ENCODE data around the gene CBLIF.
"Not testable (repeated sequence)": the region's sequence is repeated elsewhere in the genome, so short reads cannot be mapped to it uniquely, and the experiment has no call there.

Gene CBLIF

DNA sequence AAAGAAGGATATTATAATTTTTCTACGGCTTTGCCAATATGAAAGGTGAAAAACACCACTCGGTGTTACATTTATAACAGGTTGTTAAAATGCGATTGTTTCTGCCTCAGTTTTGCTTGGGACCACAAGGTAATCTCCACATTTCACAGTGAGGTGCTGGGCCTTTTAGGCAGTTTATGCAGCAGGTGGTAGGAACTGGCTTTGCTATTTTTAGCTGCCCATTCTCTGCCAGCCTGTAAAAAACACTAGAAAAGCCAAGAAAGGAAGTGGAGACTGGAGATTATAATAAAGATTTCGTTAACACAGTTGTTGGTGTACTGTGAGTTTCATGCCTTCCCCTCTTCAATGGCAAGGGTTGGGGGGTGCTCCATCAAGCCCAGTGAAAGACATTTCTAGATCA lies 26.7 kb downstream of the CBLIF start:
- no peak for TF ChIP-seq CTCF (IDR thresholded peaks at IDR 0.05; ENCODE audit: low read depth, low read length)
- DNase-seq (ENCODE audit: extremely low read depth, low read depth) = no peak

DNA sequence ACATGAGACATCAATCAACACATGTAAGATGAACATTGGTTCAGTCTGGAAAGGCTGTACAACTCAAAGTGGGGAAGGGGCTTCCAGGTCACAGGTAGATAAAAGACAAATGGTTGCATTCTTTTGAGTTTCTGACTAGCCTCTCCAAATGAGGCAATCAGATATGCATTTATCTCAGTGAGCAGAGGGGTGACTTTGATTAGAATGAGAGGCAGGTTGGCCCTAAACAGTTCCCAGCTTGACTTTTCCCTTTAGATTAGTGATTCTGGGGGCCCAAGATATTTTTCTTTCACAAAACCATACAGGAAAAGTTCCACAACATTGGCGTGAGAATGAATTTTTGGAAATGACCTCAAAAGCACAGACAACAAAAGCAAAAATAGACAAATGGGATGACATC lies 28.9 kb downstream of the CBLIF start:
- not testable (repeated sequence) for DNase-seq (ENCODE audit: extremely low read depth, low read depth)

DNA sequence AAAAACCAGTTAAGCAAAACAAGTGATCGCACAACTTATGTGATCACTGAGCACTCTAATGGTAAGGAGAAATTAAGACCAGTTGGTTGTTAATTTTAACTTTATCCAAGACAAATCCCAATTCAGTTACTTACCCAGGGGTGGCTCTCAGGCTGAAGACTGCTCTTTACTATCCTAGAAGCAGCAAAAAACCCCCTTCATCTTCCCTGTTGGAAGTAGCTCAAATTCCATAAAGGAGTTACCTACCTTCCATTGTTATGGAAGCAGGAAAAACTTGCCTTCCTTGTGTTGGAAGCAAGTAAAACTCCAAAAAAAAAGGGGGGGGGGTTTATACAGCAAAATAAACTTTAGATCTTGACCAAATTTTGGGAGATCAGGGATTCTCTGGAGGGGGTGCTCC lies 29.5 kb downstream of the CBLIF start:
- no peak for DNase-seq (ENCODE audit: extremely low read depth, low read depth)
- no peak for TF ChIP-seq CTCF (IDR thresholded peaks at IDR 0.05; ENCODE audit: low read depth, low read length)

DNA sequence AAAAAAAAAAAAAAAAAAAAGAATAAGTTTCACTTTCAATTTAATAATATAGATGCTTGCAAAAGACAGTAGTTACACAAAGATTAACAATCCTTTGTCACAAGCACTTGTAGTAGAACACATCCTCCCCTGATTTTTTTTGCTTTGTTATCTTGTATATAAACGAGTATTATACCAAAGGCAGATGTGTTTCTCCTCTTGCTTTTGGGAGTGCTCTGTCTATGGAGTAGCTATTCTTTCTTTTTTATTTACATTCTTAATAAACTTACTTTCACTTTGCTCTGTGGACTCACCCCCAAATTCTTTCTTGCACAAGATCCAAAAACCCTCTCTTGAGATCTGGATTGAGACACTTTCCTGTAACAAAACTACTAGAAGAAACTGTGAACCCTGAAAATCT lies 31.3 kb downstream of the CBLIF start:
- no peak for TF ChIP-seq CTCF (IDR thresholded peaks at IDR 0.05; ENCODE audit: low read depth, low read length)
- DNase-seq (ENCODE audit: extremely low read depth, low read depth) = no peak

DNA sequence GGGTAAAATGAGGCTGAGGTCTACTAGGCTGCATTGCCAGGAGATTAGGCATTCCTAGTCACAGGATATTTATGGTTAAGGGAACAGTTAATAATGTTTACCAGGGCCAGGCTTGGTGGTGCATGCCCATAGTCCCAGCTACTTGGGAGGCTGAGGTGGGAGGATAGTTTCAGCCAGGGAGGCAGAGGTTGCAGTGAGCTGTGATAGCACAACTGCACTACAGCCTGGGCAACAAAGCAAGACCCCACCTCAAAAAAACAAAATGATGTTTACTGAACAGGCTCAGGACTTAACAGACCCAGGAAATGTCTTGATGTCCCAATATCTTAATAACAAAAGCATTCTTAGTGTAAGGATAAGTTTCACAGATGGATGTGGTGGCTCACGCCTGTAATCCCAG lies 31.9 kb downstream of the CBLIF start:
- no peak for TF ChIP-seq CTCF (IDR thresholded peaks at IDR 0.05; ENCODE audit: low read depth, low read length)
- no peak for DNase-seq (ENCODE audit: extremely low read depth, low read depth)

GRCh38 chr11:59812220-59812619 lies 33.1 kb downstream of the CBLIF start:
- no peak for TF ChIP-seq CTCF (IDR thresholded peaks at IDR 0.05; ENCODE audit: low read depth, low read length)
- DNase-seq (ENCODE audit: extremely low read depth, low read depth) = no peak

- TF ChIP-seq CTCF (IDR thresholded peaks at IDR 0.05; ENCODE audit: low read depth, low read length) = no peak
- DNase-seq (ENCODE audit: extremely low read depth, low read depth) = no peak
These were observed 34.4 kb downstream of the CBLIF start for GRCh38 chr11:59810911-59811259.

DNA sequence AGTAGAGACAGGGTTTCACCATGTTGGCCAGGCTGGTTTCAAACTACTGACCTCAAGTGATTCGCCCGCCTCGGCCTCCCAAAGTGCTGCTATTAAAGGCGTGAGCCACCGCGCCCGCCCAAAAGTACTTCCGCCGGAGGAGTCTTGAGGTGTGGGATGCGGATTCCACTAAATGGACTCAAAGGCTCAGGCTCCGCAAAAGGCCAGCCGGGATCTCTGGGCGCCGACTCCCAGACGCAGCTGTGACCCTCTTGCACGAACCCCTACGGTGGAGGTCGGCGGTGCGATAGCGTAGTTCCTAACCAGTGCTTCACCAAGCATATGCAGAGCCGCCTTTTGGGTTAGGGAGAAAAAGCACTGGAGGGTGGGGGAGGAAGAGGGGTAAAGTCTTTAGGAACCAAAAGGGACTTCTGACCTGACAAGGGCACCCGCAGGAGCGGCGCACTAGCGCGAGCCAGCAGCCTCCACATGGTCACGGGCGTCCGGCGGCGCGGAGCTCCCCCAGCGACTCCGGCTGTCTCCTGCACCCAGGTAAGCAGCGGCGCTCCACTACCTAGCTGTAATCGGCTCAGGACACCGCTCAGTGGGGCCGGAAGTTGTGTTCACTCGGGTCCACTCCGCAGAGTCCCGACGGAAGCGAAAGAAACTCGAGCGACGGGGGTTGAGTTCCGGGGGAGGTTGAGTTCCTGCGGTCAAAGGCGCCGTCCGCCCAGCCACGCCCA lies 34.9 kb downstream of the CBLIF start, which contains the start of gene MRPL16:
MRPL16 (minus strand) TSS at position 590 of the 722 bp plus-strand sequence; CDS start at position 470, 120 bp downstream.
- peak; percentile 67 for DNase-seq (ENCODE audit: extremely low read depth, low read depth)
- no peak; the same call in 1 of the 2 replicates for TF ChIP-seq CTCF (IDR thresholded peaks at IDR 0.05; ENCODE audit: low read depth, low read length)
